ENCODE results near the gene FOSL2. TPM values are rescaled to one million over a fixed set of nuclear protein-coding genes. Genes with fewer than 3 reads are reported as not detected.

FOSL2 gene
- total RNA-seq: 54.9 and 55.0 TPM in 2 replicates

GRCh38 chr2:28392297-28393113, at the start of gene FOSL2:
Gene FOSL2, plus strand, starts transcription at chr2:28392858. Its CDS starts 863 bp downstream, at chr2:28393721.
- peak within 1 kb of the TSS; percentile 87 for H3K4me3 Mint-ChIP-seq
- peak within 1 kb of the TSS; percentile 99 for H3K27ac Mint-ChIP-seq
- intact Hi-C loops (cut with micrococcal nuclease): loop anchor here (1.0 to 10.0 kb wide), 9 partner anchors 17 to 689 kb away; no protein-coding TSS in a partner anchor
- peaks cover 9% of the 10 kb centered on the region for H3K36me3 Mint-ChIP-seq (ENCODE audit: low read depth)
- H3K27me3 Mint-ChIP-seq (ENCODE audit: insufficient read depth): no peaks in the 10 kb centered on the region
- H3K9me3 Mint-ChIP-seq: peaks cover 3% of the 10 kb centered on the region
- peaks cover 25% of the 10 kb centered on the region for H3K4me1 Mint-ChIP-seq (ENCODE audit: low read depth)
- DNase-seq (ENCODE audit: low spot score): peak; percentile 94

GRCh38 chr2:28343184-28343942, 49.3 kb upstream of the FOSL2 start:
- Mint-ChIP-seq H3K27ac (no peak overlapping the region), H3K36me3 (ENCODE audit: low read depth) (no peaks in the 10 kb centered on the region), H3K9me3 (no peaks in the 10 kb centered on the region), H3K27me3 (ENCODE audit: insufficient read depth) (no peaks in the 10 kb centered on the region), H3K4me3 (no peak overlapping the region), H3K4me1 (ENCODE audit: low read depth) (peaks cover 12% of the 10 kb centered on the region)
- no peak for DNase-seq (ENCODE audit: low spot score)
- intact Hi-C loops (cut with micrococcal nuclease): no loop called here

DNA sequence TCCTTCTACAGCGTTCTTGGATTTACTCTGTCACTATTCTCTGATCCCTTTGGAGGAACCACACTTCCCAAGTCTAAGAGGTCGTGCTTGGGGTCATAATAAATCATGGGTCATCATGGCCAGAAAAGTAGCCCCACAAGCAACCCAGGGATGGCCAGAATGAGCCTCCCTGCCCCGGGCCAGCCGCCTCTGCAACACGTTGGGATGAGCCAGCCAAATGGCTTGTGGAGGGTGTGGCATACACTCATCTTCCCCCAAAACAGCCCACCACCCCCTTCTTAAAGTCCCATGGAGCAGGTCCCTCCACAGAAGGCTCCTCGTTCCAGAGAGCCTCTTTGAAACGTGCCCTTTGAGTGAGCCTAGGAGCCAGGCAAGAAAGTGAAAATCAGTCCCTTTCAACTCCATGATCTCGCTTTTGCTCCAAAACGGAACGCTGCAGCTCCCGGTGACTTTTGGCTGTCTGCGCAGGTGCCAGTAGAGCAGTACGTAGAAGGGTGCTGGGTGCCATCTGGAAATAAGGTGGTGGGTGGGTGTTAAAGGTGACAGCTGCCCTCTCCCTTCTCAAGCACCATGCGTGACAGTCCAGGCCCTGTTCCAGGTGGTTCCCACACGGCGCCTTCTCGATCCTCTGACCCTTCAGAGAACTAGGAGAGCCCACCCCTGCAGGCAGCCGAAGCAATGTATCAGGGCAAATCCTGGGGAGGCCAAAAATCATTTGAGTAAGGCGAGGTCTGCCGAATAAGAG, 48.5 kb upstream of the FOSL2 start:
- Mint-ChIP-seq H3K4me3 (no peak overlapping the region), H3K27me3 (ENCODE audit: insufficient read depth) (no peaks in the 10 kb centered on the region), H3K4me1 (ENCODE audit: low read depth) (peaks cover 18% of the 10 kb centered on the region), H3K36me3 (ENCODE audit: low read depth) (no peaks in the 10 kb centered on the region), H3K9me3 (no peaks in the 10 kb centered on the region), H3K27ac (no peak overlapping the region)
- no peak for DNase-seq (ENCODE audit: low spot score)
- intact Hi-C loops (cut with micrococcal nuclease): no loop called here

- DNase-seq (ENCODE audit: low spot score): no peak
- peaks cover 21% of the 10 kb centered on the region for H3K4me1 Mint-ChIP-seq (ENCODE audit: low read depth)
- H3K9me3 Mint-ChIP-seq: no peaks in the 10 kb centered on the region
- no peak overlapping the region for H3K27ac Mint-ChIP-seq
- H3K4me3 Mint-ChIP-seq: no peak overlapping the region
- H3K36me3 Mint-ChIP-seq (ENCODE audit: low read depth): no peaks in the 10 kb centered on the region
- no peaks in the 10 kb centered on the region for H3K27me3 Mint-ChIP-seq (ENCODE audit: insufficient read depth)
- intact Hi-C loops (cut with micrococcal nuclease): no loop called here
These were observed 47.8 kb upstream of the FOSL2 start for GRCh38 chr2:28344756-28345373.

- Mint-ChIP-seq H3K4me3 (no peak overlapping the region), H3K4me1 (ENCODE audit: low read depth) (peaks cover 21% of the 10 kb centered on the region), H3K36me3 (ENCODE audit: low read depth) (no peaks in the 10 kb centered on the region), H3K9me3 (no peaks in the 10 kb centered on the region), H3K27me3 (ENCODE audit: insufficient read depth) (no peaks in the 10 kb centered on the region), H3K27ac (no peak overlapping the region)
- intact Hi-C loops (cut with micrococcal nuclease): no loop called here
- DNase-seq (ENCODE audit: low spot score): no peak
These were observed 47.0 kb upstream of the FOSL2 start for GRCh38 chr2:28345619-28346018.

DNA sequence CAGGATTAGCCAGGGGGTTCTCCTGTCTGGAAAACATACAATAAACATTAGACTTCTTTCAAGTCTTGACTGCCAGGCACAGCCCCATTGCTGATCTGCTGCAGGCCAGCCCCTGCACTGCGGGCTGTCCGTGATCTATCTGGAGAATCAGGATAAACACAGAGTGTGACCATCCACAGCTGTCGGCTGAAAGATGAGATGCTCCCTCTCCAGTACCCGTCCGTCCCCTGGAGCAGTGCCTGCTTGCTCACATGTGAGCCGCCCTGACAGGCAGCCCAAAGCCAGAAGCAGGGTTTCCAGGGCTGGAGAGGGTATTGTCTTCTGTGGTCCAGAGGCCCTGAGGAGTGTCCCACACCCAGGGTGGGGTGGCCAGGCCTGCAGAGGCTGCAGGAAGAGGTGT, 46.1 kb upstream of the FOSL2 start:
- Mint-ChIP-seq H3K4me1 (ENCODE audit: low read depth) (peaks cover 21% of the 10 kb centered on the region), H3K27ac (no peak overlapping the region), H3K27me3 (ENCODE audit: insufficient read depth) (no peaks in the 10 kb centered on the region), H3K9me3 (no peaks in the 10 kb centered on the region), H3K36me3 (ENCODE audit: low read depth) (no peaks in the 10 kb centered on the region), H3K4me3 (no peak overlapping the region)
- DNase-seq (ENCODE audit: low spot score): no peak
- intact Hi-C loops (cut with micrococcal nuclease): no loop called here

DNA sequence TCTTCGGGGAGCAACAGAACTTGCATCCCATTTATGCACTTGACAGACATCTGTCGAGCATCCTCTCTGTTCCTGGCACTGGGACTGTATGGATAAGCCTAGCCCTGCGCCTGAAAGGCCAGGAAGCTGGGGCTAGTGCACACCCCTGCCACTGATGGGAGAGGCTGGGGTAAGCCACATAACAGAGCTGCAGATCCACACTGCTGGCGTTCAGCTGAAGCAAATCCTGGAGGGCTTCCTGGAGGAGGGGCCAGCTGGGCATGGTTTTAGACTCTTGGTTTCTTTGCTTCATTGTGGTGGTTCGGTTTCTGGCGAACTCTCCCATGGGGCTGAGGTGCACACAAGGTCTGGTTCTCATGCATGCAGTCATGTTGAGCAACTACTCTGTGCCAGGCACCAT, 45.5 kb upstream of the FOSL2 start:
- peaks cover 21% of the 10 kb centered on the region for H3K4me1 Mint-ChIP-seq (ENCODE audit: low read depth)
- no peak overlapping the region for H3K4me3 Mint-ChIP-seq
- intact Hi-C loops (cut with micrococcal nuclease): no loop called here
- no peak for DNase-seq (ENCODE audit: low spot score)
- H3K9me3 Mint-ChIP-seq: no peaks in the 10 kb centered on the region
- no peaks in the 10 kb centered on the region for H3K36me3 Mint-ChIP-seq (ENCODE audit: low read depth)
- H3K27ac Mint-ChIP-seq: no peak overlapping the region
- no peaks in the 10 kb centered on the region for H3K27me3 Mint-ChIP-seq (ENCODE audit: insufficient read depth)

- Mint-ChIP-seq H3K4me1 (ENCODE audit: low read depth) (peaks cover 21% of the 10 kb centered on the region), H3K9me3 (no peaks in the 10 kb centered on the region), H3K27ac (peak overlapping the region; percentile 48), H3K27me3 (ENCODE audit: insufficient read depth) (no peaks in the 10 kb centered on the region), H3K4me3 (no peak overlapping the region), H3K36me3 (ENCODE audit: low read depth) (no peaks in the 10 kb centered on the region)
- intact Hi-C loops (cut with micrococcal nuclease): no loop called here
- DNase-seq (ENCODE audit: low spot score): no peak
These were observed 45.1 kb upstream of the FOSL2 start for GRCh38 chr2:28347596-28347995.

GRCh38 chr2:28348149-28348567, 44.5 kb upstream of the FOSL2 start:
- Mint-ChIP-seq H3K36me3 (ENCODE audit: low read depth) (no peaks in the 10 kb centered on the region), H3K4me1 (ENCODE audit: low read depth) (peaks cover 21% of the 10 kb centered on the region), H3K9me3 (no peaks in the 10 kb centered on the region), H3K4me3 (no peak overlapping the region), H3K27ac (no peak overlapping the region), H3K27me3 (ENCODE audit: insufficient read depth) (no peaks in the 10 kb centered on the region)
- no peak for DNase-seq (ENCODE audit: low spot score)
- intact Hi-C loops (cut with micrococcal nuclease): no loop called here

GRCh38 chr2:28348921-28349320, 43.7 kb upstream of the FOSL2 start:
- no peak overlapping the region for H3K4me3 Mint-ChIP-seq
- intact Hi-C loops (cut with micrococcal nuclease): no loop called here
- H3K36me3 Mint-ChIP-seq (ENCODE audit: low read depth): no peaks in the 10 kb centered on the region
- peaks cover 21% of the 10 kb centered on the region for H3K4me1 Mint-ChIP-seq (ENCODE audit: low read depth)
- no peak overlapping the region for H3K27ac Mint-ChIP-seq
- DNase-seq (ENCODE audit: low spot score): no peak
- H3K9me3 Mint-ChIP-seq: no peaks in the 10 kb centered on the region
- no peaks in the 10 kb centered on the region for H3K27me3 Mint-ChIP-seq (ENCODE audit: insufficient read depth)

GRCh38 chr2:28349546-28350165, 43.0 kb upstream of the FOSL2 start:
- H3K4me1 Mint-ChIP-seq (ENCODE audit: low read depth): peaks cover 21% of the 10 kb centered on the region
- no peaks in the 10 kb centered on the region for H3K9me3 Mint-ChIP-seq
- no peak overlapping the region for H3K4me3 Mint-ChIP-seq
- no peak overlapping the region for H3K27ac Mint-ChIP-seq
- no peaks in the 10 kb centered on the region for H3K36me3 Mint-ChIP-seq (ENCODE audit: low read depth)
- intact Hi-C loops (cut with micrococcal nuclease): no loop called here
- no peak for DNase-seq (ENCODE audit: low spot score)
- no peaks in the 10 kb centered on the region for H3K27me3 Mint-ChIP-seq (ENCODE audit: insufficient read depth)

DNA sequence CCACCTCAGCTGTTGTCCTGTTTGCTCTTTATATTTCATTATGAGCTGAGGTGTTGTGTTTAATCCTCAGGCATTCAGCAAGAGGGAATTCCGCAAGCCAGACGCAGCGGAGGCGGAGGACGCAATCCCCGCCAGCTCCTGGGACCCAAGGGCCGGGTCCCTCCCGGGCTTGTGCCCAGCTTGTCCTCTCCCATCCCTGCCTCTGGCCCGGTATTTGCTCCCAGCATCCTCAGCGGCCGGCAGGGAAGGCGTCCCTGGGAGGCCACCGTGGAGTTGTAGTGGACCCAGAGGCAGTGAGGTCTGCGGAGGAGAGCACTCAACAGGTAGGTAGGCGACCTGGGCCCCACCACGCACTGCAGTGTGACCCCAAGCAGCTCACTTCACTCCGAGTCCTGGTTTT, 42.5 kb upstream of the FOSL2 start:
- no peaks in the 10 kb centered on the region for H3K36me3 Mint-ChIP-seq (ENCODE audit: low read depth)
- DNase-seq (ENCODE audit: low spot score): no peak
- intact Hi-C loops (cut with micrococcal nuclease): no loop called here
- no peak overlapping the region for H3K27ac Mint-ChIP-seq
- H3K9me3 Mint-ChIP-seq: no peaks in the 10 kb centered on the region
- H3K27me3 Mint-ChIP-seq (ENCODE audit: insufficient read depth): no peaks in the 10 kb centered on the region
- peaks cover 21% of the 10 kb centered on the region for H3K4me1 Mint-ChIP-seq (ENCODE audit: low read depth)
- no peak overlapping the region for H3K4me3 Mint-ChIP-seq

Data from activated T-helper 1 cell treated with anti-CD3 and anti-CD28 coated beads, Interleukin-12 subunit alpha, Interleukin-12 subunit beta, Interleukin-2, Interleukin-4 antibody, amounts not matched to agents 30 ng/mL and 10 ng/mL and 1 ng/mL, durations not matched to agents 14 hours and 24 hours and 36 hours (primary cell).